HFF-Myc (cell line): Measurements from ENCODE around the gene PTPRK.

Experiments used
- DNase-seq: peaks from one replicate; pipeline ENCODE4 v3.0.0-alpha.2; 2011; ENCODE audit warnings: low read depth; ENCODE audit errors: extremely low read depth
- H3K4me3 ChIP-seq: replicated peaks from 2 replicates; pipeline ENCODE4 v1.5.1; 2011; ENCODE audit warnings: low read depth, mild to moderate bottlenecking, control low read depth, low read length
- CTCF ChIP-seq: IDR thresholded peaks from 2 replicates; pipeline ENCODE4 v1.5.1; 2012; ENCODE audit warnings: mild to moderate bottlenecking, low read depth, low read length, control low read depth; ENCODE audit errors: missing control alignments

PTPRK gene

DNA sequence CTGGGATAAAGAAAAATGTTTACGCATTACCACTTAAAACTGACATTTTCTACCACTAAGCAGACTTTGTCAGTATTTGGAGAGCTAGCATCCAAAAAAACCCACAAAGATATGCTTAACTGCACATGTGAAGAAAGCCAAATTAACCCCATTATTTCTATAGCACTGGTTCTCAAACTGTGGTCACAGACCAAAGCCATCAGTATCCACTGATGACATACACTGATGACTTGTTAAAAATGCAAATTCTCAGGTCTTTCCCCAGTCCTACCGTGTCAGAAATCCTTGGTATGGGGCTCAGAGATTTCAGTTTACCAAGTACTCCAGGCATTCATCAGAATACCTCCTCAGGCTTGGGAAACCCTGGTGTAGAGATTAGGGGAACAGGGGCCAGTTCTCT lies 230.2 kb downstream of the PTPRK start:
- H3K4me3 ChIP-seq, result no peak overlapping the region
- DNase-seq, result no peak
- no peak for TF ChIP-seq CTCF

DNA sequence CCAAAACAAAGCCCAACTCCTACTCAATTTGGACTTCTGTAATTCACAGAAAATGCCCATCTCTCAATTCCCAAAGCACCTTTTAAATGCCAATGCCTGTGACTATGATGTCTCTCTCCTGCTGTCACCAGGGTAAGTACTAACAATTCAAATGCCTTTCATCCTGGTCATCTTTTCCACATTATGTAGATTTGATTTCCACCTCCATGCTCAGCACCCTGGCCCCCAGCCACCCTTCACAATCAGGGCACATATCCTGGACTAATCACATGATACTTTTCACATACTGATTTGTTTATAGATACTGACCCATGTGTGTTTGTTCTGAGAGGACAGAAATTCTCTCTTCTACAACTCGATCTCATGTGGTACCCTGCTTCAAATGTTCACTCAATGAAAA lies 236.3 kb downstream of the PTPRK start:
- no peak for DNase-seq

DNA sequence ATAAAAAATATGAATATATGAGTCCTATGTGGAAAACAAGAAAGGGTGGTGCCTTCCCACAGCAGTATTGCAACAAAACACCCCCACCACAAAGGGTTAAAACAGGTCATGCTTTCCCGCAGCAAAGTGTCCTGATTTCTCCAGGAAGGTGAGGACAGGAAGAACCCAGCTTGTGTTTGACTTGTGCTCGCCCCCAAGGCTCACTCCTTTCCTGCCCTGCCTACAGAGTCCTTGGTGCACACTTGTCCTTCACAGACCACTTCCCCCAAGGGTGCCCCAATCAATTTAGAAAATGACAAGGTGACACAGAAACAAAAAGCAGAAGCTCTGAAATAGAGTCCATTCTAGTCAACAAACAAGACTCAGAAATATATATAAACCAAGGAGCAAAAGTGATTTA lies 237.4 kb downstream of the PTPRK start:
- no peak for TF ChIP-seq CTCF
- H3K4me3 ChIP-seq, result no peak overlapping the region
- DNase-seq, result no peak

More for the DNA sequence above, 236.3 kb downstream of the PTPRK start:
- no peak for TF ChIP-seq CTCF
- no peak overlapping the region for H3K4me3 ChIP-seq

GRCh38 chr6:128280960-128281359 lies 239.4 kb downstream of the PTPRK start:
- TF ChIP-seq CTCF, result no peak
- DNase-seq, result no peak
- H3K4me3 ChIP-seq, result no peak overlapping the region

- no peak for DNase-seq
- no peak for TF ChIP-seq CTCF
- no peak overlapping the region for H3K4me3 ChIP-seq
These were observed 240.3 kb downstream of the PTPRK start for GRCh38 chr6:128280066-128280465.

- TF ChIP-seq CTCF, result no peak
- DNase-seq, result no peak
- no peak overlapping the region for H3K4me3 ChIP-seq
These were observed 241.6 kb downstream of the PTPRK start for GRCh38 chr6:128278836-128279235.

DNA sequence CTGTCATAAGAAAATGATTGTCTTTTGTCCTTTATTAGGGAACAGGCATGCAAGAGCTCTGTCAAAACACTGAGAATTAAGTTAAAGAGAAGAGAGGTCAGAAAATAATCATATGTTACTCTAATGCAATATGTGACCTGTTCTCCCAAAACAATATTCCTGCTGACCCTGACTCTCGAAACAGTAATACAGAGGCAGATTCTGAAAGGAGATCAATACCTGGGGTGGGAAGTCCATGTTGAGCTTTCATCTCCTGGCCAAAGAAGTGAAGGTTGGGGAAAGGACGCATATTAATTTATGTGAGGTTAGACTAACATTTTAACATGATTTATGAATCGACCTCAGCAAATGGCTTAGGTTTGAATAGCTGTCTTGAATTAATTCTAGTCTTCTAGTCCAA lies 243.0 kb downstream of the PTPRK start:
- H3K4me3 ChIP-seq, result no peak overlapping the region
- no peak for TF ChIP-seq CTCF
- DNase-seq, result no peak
